SK-N-SH treated with all-trans-retinoic acid at 6 μM for 48 hours (cell line): ENCODE results near the gene FBLN5.

ENCODE experiments used
- ATAC-seq: fragments of 200-7000 bp; cut with Tn5 transposase; 3 replicates; pipeline ENCODE4 v1.9.1; 2020; ENCODE audit warnings: mild to moderate bottlenecking, moderate library complexity
- ARNTL ChIP-seq: fragments of 450-650 bp; formaldehyde crosslinking; IDR thresholded peaks from 2 replicates; pipeline ENCODE4 v1.5.0; 2020; ENCODE audit warnings: low read depth, mild to moderate bottlenecking, moderate library complexity, borderline replicate concordance
- BACH2 ChIP-seq: fragments of 250-450 bp; sonication (Bioruptor Pico); IDR thresholded peaks from 2 replicates; pipeline ENCODE4 v1.9.0; 2021; ENCODE audit warnings: mild to moderate bottlenecking, borderline replicate concordance
- CSDC2 ChIP-seq: fragments of 250-450 bp; sonication (Bioruptor Pico); IDR thresholded peaks from 2 replicates; pipeline ENCODE4 v1.5.0; 2020; ENCODE audit warnings: mild to moderate bottlenecking, moderate library complexity
- GLIS3 ChIP-seq: fragments of 250-450 bp; sonication (Bioruptor Pico); IDR thresholded peaks from 2 replicates; pipeline ENCODE4 v1.5.0; 2020; ENCODE audit warnings: mild to moderate bottlenecking, moderate library complexity
- ISL1 ChIP-seq: fragments of 250-450 bp; sonication (Bioruptor Pico); IDR thresholded peaks from 2 replicates; pipeline ENCODE4 v2.1.2; 2022; ENCODE audit warnings: mild to moderate bottlenecking, moderate library complexity
- OSR1 ChIP-seq: fragments of 250-450 bp; sonication (Bioruptor Pico); IDR thresholded peaks from 2 replicates; pipeline ENCODE4 v1.8.0; 2022; ENCODE audit warnings: moderate library complexity, mild to moderate bottlenecking, inconsistent platforms
- PPARA ChIP-seq: fragments of 250-450 bp; sonication (Bioruptor Pico); IDR thresholded peaks from 2 replicates; pipeline ENCODE4 v1.5.0; 2020; ENCODE audit warnings: mild to moderate bottlenecking, borderline replicate concordance
- RARB ChIP-seq: fragments of 250-450 bp; sonication (Bioruptor Pico); IDR thresholded peaks from 2 replicates; pipeline ENCODE4 v1.8.0; 2021; ENCODE audit warnings: mild to moderate bottlenecking, moderate library complexity
- SNAI2 ChIP-seq: fragments of 250-450 bp; sonication (Bioruptor Pico); IDR thresholded peaks from 2 replicates; pipeline ENCODE4 v1.5.0; 2020; ENCODE audit warnings: mild to moderate bottlenecking, moderate library complexity
- TCF4 ChIP-seq: fragments of 250-450 bp; sonication (Bioruptor Pico); IDR thresholded peaks from 2 replicates; pipeline ENCODE4 v1.8.0; 2021; ENCODE audit warnings: mild to moderate bottlenecking, moderate library complexity, borderline replicate concordance
- TOX ChIP-seq: fragments of 250-450 bp; sonication (Bioruptor Pico); IDR thresholded peaks from 2 replicates; pipeline ENCODE4 v1.8.0; 2021; ENCODE audit warnings: mild to moderate bottlenecking, moderate library complexity, borderline replicate concordance
- TSHZ2 ChIP-seq: fragments of 250-450 bp; sonication (Bioruptor Pico); IDR thresholded peaks from 2 replicates; pipeline ENCODE4 v1.5.0; 2020; ENCODE audit warnings: mild to moderate bottlenecking, moderate library complexity
- ZC3H10 ChIP-seq: fragments of 250-450 bp; sonication (Bioruptor Pico); IDR thresholded peaks from 2 replicates; pipeline ENCODE4 v1.5.1; 2021; ENCODE audit warnings: mild to moderate bottlenecking, moderate library complexity
- ZFP3 ChIP-seq: fragments of 250-450 bp; sonication (Bioruptor Pico); IDR thresholded peaks from 2 replicates; pipeline ENCODE4 v1.5.0; 2020; ENCODE audit warnings: mild to moderate bottlenecking, moderate library complexity
- ZNF565 ChIP-seq: fragments of 450-650 bp; formaldehyde crosslinking; conservative IDR thresholded peaks from 2 replicates; pipeline ENCODE4 v1.5.0; 2020; ENCODE audit warnings: low read depth, mild to moderate bottlenecking, moderate library complexity
- ZNF70 ChIP-seq: fragments of 450-650 bp; formaldehyde crosslinking; IDR thresholded peaks from 2 replicates; pipeline ENCODE4 v1.5.0; 2020; ENCODE audit warnings: mild to moderate bottlenecking, moderate library complexity
- ZNF8 ChIP-seq: fragments of 450-650 bp; formaldehyde crosslinking; IDR thresholded peaks from 2 replicates; pipeline ENCODE4 v1.5.0; 2020; ENCODE audit warnings: mild to moderate bottlenecking, moderate library complexity
- TF ChIP-seq, protein P1 (sequence below): fragments of 250-450 bp; sonication (Bioruptor Pico); IDR thresholded peaks from 2 replicates; pipeline ENCODE4 v1.5.1; 2020; ENCODE audit warnings: low read depth, mild to moderate bottlenecking, moderate library complexity
- TF ChIP-seq, protein P2 (sequence below): fragments of 250-450 bp; sonication (Bioruptor Pico); IDR thresholded peaks from 2 replicates; pipeline ENCODE4 v1.8.0; 2020; ENCODE audit warnings: mild to moderate bottlenecking, moderate library complexity, borderline replicate concordance
- TF ChIP-seq, protein P3 (sequence below): fragments of 250-450 bp; sonication (Bioruptor Pico); IDR thresholded peaks from 2 replicates; pipeline ENCODE4 v1.8.0; 2021; ENCODE audit warnings: low read depth, mild to moderate bottlenecking, moderate library complexity, borderline replicate concordance
- TF ChIP-seq, protein P4 (sequence below): fragments of 250-450 bp; sonication (Bioruptor Pico); IDR thresholded peaks from 2 replicates; pipeline ENCODE4 v1.5.1; 2021; ENCODE audit warnings: mild to moderate bottlenecking, moderate library complexity

The FBLN5 gene

GRCh38 chr14:91912035-91912434, 35.5 kb downstream of the FBLN5 start:
- no peak for TF ChIP-seq SNAI2 (CRISPR knock-in tag)
- TF ChIP-seq TCF4 (CRISPR knock-in tag), result no peak
- TF ChIP-seq PPARA (CRISPR knock-in tag), result no peak
- no peak for TF ChIP-seq TSHZ2 (CRISPR knock-in tag)
- no peak for TF ChIP-seq TOX (CRISPR knock-in tag)
- TF ChIP-seq CSDC2 (CRISPR knock-in tag), result no peak
- TF ChIP-seq, protein P1, sequence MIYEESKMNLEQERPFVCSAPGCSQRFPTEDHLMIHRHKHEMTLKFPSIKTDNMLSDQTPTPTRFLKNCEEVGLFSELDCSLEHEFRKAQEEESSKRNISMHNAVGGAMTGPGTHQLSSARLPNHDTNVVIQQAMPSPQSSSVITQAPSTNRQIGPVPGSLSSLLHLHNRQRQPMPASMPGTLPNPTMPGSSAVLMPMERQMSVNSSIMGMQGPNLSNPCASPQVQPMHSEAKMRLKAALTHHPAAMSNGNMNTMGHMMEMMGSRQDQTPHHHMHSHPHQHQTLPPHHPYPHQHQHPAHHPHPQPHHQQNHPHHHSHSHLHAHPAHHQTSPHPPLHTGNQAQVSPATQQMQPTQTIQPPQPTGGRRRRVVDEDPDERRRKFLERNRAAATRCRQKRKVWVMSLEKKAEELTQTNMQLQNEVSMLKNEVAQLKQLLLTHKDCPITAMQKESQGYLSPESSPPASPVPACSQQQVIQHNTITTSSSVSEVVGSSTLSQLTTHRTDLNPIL, result no peak
- no peak for TF ChIP-seq ISL1 (CRISPR knock-in tag)
- TF ChIP-seq, protein P2, sequence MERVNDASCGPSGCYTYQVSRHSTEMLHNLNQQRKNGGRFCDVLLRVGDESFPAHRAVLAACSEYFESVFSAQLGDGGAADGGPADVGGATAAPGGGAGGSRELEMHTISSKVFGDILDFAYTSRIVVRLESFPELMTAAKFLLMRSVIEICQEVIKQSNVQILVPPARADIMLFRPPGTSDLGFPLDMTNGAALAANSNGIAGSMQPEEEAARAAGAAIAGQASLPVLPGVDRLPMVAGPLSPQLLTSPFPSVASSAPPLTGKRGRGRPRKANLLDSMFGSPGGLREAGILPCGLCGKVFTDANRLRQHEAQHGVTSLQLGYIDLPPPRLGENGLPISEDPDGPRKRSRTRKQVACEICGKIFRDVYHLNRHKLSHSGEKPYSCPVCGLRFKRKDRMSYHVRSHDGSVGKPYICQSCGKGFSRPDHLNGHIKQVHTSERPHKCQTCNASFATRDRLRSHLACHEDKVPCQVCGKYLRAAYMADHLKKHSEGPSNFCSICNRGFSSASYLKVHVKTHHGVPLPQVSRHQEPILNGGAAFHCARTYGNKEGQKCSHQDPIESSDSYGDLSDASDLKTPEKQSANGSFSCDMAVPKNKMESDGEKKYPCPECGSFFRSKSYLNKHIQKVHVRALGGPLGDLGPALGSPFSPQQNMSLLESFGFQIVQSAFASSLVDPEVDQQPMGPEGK (CRISPR knock-in tag), result no peak
- no peak for ATAC-seq

GRCh38 chr14:91911474-91912032, 35.9 kb downstream of the FBLN5 start:
- TF ChIP-seq ARNTL (CRISPR knock-in tag) (no peak), ZNF565 (no peak), GLIS3 (CRISPR knock-in tag) (no peak), ISL1 (CRISPR knock-in tag) (no peak), ZC3H10 (no peak), ZNF8 (no peak), PPARA (CRISPR knock-in tag) (no peak), TSHZ2 (CRISPR knock-in tag) (no peak), ZFP3 (CRISPR knock-in tag) (no peak)
- TF ChIP-seq, protein P3, sequence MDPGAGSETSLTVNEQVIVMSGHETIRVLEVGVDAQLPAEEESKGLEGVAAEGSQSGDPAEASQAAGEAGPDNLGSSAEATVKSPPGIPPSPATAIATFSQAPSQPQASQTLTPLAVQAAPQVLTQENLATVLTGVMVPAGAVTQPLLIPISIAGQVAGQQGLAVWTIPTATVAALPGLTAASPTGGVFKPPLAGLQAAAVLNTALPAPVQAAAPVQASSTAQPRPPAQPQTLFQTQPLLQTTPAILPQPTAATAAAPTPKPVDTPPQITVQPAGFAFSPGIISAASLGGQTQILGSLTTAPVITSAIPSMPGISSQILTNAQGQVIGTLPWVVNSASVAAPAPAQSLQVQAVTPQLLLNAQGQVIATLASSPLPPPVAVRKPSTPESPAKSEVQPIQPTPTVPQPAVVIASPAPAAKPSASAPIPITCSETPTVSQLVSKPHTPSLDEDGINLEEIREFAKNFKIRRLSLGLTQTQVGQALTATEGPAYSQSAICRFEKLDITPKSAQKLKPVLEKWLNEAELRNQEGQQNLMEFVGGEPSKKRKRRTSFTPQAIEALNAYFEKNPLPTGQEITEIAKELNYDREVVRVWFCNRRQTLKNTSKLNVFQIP, result no peak
- peak; percentile 93 for ATAC-seq

DNA sequence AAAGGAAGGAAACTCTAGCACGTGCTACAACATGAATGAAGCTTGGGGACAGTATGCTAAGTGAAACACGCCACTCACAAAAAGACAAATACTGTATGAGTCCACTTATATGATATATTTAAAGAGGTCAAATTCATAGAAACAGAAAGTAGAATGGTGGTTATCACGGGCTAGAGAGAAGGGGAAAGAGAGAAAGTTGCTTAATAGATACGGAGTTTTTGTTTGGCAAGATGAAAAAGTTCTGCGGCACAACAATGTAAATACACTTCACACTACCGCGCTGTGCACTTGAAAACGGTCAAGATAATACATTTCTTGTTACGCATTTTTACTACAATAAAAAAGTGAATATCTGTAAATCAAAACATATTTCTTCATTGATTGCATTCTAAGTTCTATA, 37.3 kb downstream of the FBLN5 start:
- ATAC-seq, result no peak
- no peak for TF ChIP-seq ISL1 (CRISPR knock-in tag)
- no peak for TF ChIP-seq ZNF8
- TF ChIP-seq ZNF565, result no peak
- TF ChIP-seq ZFP3 (CRISPR knock-in tag), result no peak
- no peak for TF ChIP-seq TCF4 (CRISPR knock-in tag)
- no peak for TF ChIP-seq BACH2 (CRISPR knock-in tag)
- no peak for TF ChIP-seq OSR1 (CRISPR knock-in tag)
- no peak for TF ChIP-seq GLIS3 (CRISPR knock-in tag)
- no peak for TF ChIP-seq CSDC2 (CRISPR knock-in tag)
- TF ChIP-seq ARNTL (CRISPR knock-in tag), result no peak
- TF ChIP-seq, protein P3, result no peak
- TF ChIP-seq RARB (CRISPR knock-in tag), result no peak
- TF ChIP-seq, protein P2 (CRISPR knock-in tag), result no peak
- no peak for TF ChIP-seq ZNF70
- TF ChIP-seq, protein P4, sequence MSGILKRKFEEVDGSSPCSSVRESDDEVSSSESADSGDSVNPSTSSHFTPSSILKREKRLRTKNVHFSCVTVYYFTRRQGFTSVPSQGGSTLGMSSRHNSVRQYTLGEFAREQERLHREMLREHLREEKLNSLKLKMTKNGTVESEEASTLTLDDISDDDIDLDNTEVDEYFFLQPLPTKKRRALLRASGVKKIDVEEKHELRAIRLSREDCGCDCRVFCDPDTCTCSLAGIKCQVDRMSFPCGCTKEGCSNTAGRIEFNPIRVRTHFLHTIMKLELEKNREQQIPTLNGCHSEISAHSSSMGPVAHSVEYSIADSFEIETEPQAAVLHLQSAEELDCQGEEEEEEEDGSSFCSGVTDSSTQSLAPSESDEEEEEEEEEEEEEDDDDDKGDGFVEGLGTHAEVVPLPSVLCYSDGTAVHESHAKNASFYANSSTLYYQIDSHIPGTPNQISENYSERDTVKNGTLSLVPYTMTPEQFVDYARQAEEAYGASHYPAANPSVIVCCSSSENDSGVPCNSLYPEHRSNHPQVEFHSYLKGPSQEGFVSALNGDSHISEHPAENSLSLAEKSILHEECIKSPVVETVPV (CRISPR knock-in tag), result no peak
- TF ChIP-seq SNAI2 (CRISPR knock-in tag), result no peak
